ENCODE results near the gene PCDHGA6.

PCDHGA6 gene

GRCh38 chr5:141421489-141421855 is 47.8 kb downstream of the PCDHGA6 start:
- no peak for DNase-seq (ENCODE audit: low spot score)

- DNase-seq (ENCODE audit: low spot score): no peak
These were observed 49.1 kb downstream of the PCDHGA6 start for GRCh38 chr5:141422742-141423291.

GRCh38 chr5:141427783-141428426 is 54.2 kb downstream of the PCDHGA6 start:
- no peak for DNase-seq (ENCODE audit: low spot score)
